Testis (tissue), 2 donors: ENCODE measurements around the gene COMTD1.

Experiments
- CTCF ChIP-seq, 3 experiments: fragments of 450-650 bp in 2 of 3; fragments of 200-600 bp in 1 of 3; sonication (generic) in 1 of 3; IDR thresholded peaks; one replicate each; pipeline ENCODE4 v1.5.1; 2016 to 2019; ENCODE audit warnings: antibody characterized with exemption in 3 of 3, mild to moderate bottlenecking in 2 of 3, moderate library complexity in 1 of 3
- POLR2A ChIP-seq: fragments of 450-650 bp; IDR thresholded peaks from one replicate; pipeline ENCODE4 v1.6.1; 2017; ENCODE audit warnings: antibody characterized with exemption, mild to moderate bottlenecking, moderate library complexity

- TF ChIP-seq CTCF (IDR thresholded peaks at IDR 0.05) (no peak), POLR2A (no peak)
These were observed 7.7 kb upstream of the COMTD1 start for GRCh38 chr10:75243426-75243825.
